Measurements from ENCODE around the gene NDRG3. TPM values are rescaled to one million over a fixed set of nuclear protein-coding genes. Genes with fewer than 3 reads are reported as not detected.

Gene NDRG3
- polyA plus RNA-seq (ENCODE audit: insufficient read length): 37.4 TPM
- long read RNA-seq, donor 1, transcript NDRG3-201 (16 exons, 2,964 nt): major isoform, 11 of 21 reads
- long read RNA-seq, donor 1, partial matches to known transcripts: 10 of 21 reads
- long read RNA-seq, donor 1, other reads (novel, unspliced or antisense): 0 of 21 reads
- long read RNA-seq, donor 2, transcript NDRG3-201 (16 exons, 2,964 nt): major isoform, 8 of 9 reads
- long read RNA-seq, donor 2, partial matches to known transcripts: 0 of 9 reads
- long read RNA-seq, donor 2, other reads (novel, unspliced or antisense): 0 of 9 reads
- long read RNA-seq, donor 3, partial matches to known transcripts: 0 of 5 reads
- long read RNA-seq, donor 3, other reads (novel, unspliced or antisense): 0 of 5 reads
- long read RNA-seq, donor 4, partial matches to known transcripts: 0 of 1 reads
- long read RNA-seq, donor 4, other reads (novel, unspliced or antisense): 0 of 1 reads
- long read RNA-seq, donor 5, transcript NDRG3-201 (16 exons, 2,964 nt): major isoform, 5 of 5 reads
- long read RNA-seq, donor 5, partial matches to known transcripts: 0 of 5 reads
- long read RNA-seq, donor 5, other reads (novel, unspliced or antisense): 0 of 5 reads
- long read RNA-seq, donor 6, transcript NDRG3-201 (16 exons, 2,964 nt): major isoform, 5 of 5 reads
- long read RNA-seq, donor 6, partial matches to known transcripts: 0 of 5 reads
- long read RNA-seq, donor 6, other reads (novel, unspliced or antisense): 0 of 5 reads
- long read RNA-seq, donor 7, transcript NDRG3-201 (16 exons, 2,964 nt): major isoform, 10 of 15 reads
- long read RNA-seq, donor 7, partial matches to known transcripts: 5 of 15 reads
- long read RNA-seq, donor 7, other reads (novel, unspliced or antisense): 0 of 15 reads
- long read RNA-seq, donor 8, transcript NDRG3-201 (16 exons, 2,964 nt): major isoform, 5 of 5 reads
- long read RNA-seq, donor 8, partial matches to known transcripts: 0 of 5 reads
- long read RNA-seq, donor 8, other reads (novel, unspliced or antisense): 0 of 5 reads

- peak; percentile 92 for DNase-seq
Measured at GRCh38 chr20:36745927-36746659, at the start of gene NDRG3. NDRG3 (minus strand) TSS chr20:36746090; CDS start chr20:36721735, 24,355 bp downstream.

GRCh38 chr20:36794116-36794474 lies 48.2 kb upstream of the NDRG3 start:
- no peak for DNase-seq

- no peak for DNase-seq
Measured at GRCh38 chr20:36793294-36794115, 47.6 kb upstream of the NDRG3 start.

GRCh38 chr20:36792422-36792821 lies 46.5 kb upstream of the NDRG3 start:
- DNase-seq: peak; percentile 82

- DNase-seq: no peak
Measured at GRCh38 chr20:36791862-36792261, 46.0 kb upstream of the NDRG3 start.

GRCh38 chr20:36786663-36787062 lies 40.8 kb upstream of the NDRG3 start:
- no peak for DNase-seq

GRCh38 chr20:36786246-36786645 lies 40.4 kb upstream of the NDRG3 start:
- DNase-seq: no peak

GRCh38 chr20:36785308-36785707 lies 39.4 kb upstream of the NDRG3 start:
- no peak for DNase-seq

- no peak for DNase-seq
Measured at GRCh38 chr20:36784900-36785299, 39.0 kb upstream of the NDRG3 start.

- no peak for DNase-seq
Measured at GRCh38 chr20:36784116-36784515, 38.2 kb upstream of the NDRG3 start.

- no peak for DNase-seq
Measured at GRCh38 chr20:36779656-36780025, 33.8 kb upstream of the NDRG3 start.

- no peak for DNase-seq
Measured at GRCh38 chr20:36778831-36779655, 33.2 kb upstream of the NDRG3 start.

GRCh38 chr20:36777576-36777975 lies 31.7 kb upstream of the NDRG3 start:
- no peak for DNase-seq

GRCh38 chr20:36777167-36777566 lies 31.3 kb upstream of the NDRG3 start:
- no peak for DNase-seq

- no peak for DNase-seq
Measured at GRCh38 chr20:36775826-36776225, 29.9 kb upstream of the NDRG3 start.

GRCh38 chr20:36775196-36775595 lies 29.3 kb upstream of the NDRG3 start:
- no peak for DNase-seq

- DNase-seq: peak; percentile 96
Measured at GRCh38 chr20:36773597-36774390, 27.9 kb upstream of the NDRG3 start, which contains the start of gene DSN1. DSN1 (minus strand) TSS chr20:36773763; CDS start chr20:36771458, 2,305 bp downstream.

- DNase-seq: no peak
Measured at GRCh38 chr20:36773107-36773596, 27.3 kb upstream of the NDRG3 start.

GRCh38 chr20:36770680-36771079 lies 24.8 kb upstream of the NDRG3 start:
- DNase-seq: no peak

All from left kidney (tissue), 8 donors.